Activated naive CD4-positive, alpha-beta T cell treated with anti-CD3 and anti-CD28 coated beads for 36 hours (primary cell): ENCODE results near the gene FLNA. TPM values are rescaled to one million over a fixed set of nuclear protein-coding genes. Genes with fewer than 3 reads are reported as not detected.

Source experiments
- CTCF ChIA-PET: fragments of 350-600 bp; sonication (Branson Sonifier 250); formaldehyde crosslinking; loops from one replicate; lab custom pipeline; 2021; ENCODE audit warnings: antibody characterized with exemption; lab: Charles Lee
- DNase-seq: peaks from one replicate; pipeline ENCODE4 v3.0.0-alpha.2; 2020
- H3K27ac Mint-ChIP-seq: one replicate; pipeline ENCODE4 v1.8.0; 2021; ENCODE audit warnings: mild to moderate bottlenecking, mixed read lengths
- H3K27me3 Mint-ChIP-seq: one replicate; pipeline ENCODE4 v1.8.0; 2021; ENCODE audit warnings: low read depth, mixed read lengths
- H3K36me3 Mint-ChIP-seq: one replicate; pipeline ENCODE4 v1.8.0; 2021; ENCODE audit warnings: low read depth, mixed read lengths
- H3K4me1 Mint-ChIP-seq: one replicate; pipeline ENCODE4 v1.8.0; 2021; ENCODE audit warnings: low read depth, mixed read lengths
- H3K4me3 Mint-ChIP-seq: one replicate; pipeline ENCODE4 v1.8.0; 2021; ENCODE audit warnings: mild to moderate bottlenecking, moderate library complexity, mixed read lengths
- H3K9me3 Mint-ChIP-seq: one replicate; pipeline ENCODE4 v1.8.0; 2021; ENCODE audit warnings: mixed read lengths
- intact Hi-C: fragments of 100-400 bp; cut with micrococcal nuclease; formaldehyde crosslinking; loops from one replicate; pipeline ENCODE4 v1.15.1; 2023
- total RNA-seq, 2 experiments: library from RNA; stranded (reverse); gene quantifications; one replicate each; pipeline ENCODE4 v1.2.3, GENCODE V29; 2021

Gene FLNA
- 100 to 1,000 TPM; 398 to 404 TPM for total RNA-seq

- intact Hi-C loops = loop anchor here (5.0 kb wide), 2 partner anchors 143 to 277 kb away; partner anchors contain the start of genes FAM3A and MECP2
- Mint-ChIP-seq H3K9me3 (no peaks in the 10 kb centered on the region), H3K4me3 (peak within 1 kb of the TSS; percentile 60), H3K36me3 (peaks cover 3% of the 10 kb centered on the region), H3K27ac (no peak within 1 kb of the TSS), H3K4me1 (peaks cover 20% of the 10 kb centered on the region), H3K27me3 (no peaks in the 10 kb centered on the region)
- peak; percentile 23 for DNase-seq
- CTCF ChIA-PET = interaction anchor here (1.1 to 2.2 kb wide), 10 partner anchors 9 to 449 kb away, joined by 3 to 11 read pairs (median 6); partner anchors contain the start of genes ARHGAP4 and SLC10A3
These were observed at the start of gene FLNA for GRCh38 chrX:154374313-154375155. Gene FLNA (minus strand): TSS chrX:154374634. CDS start chrX:154371245, 3,389 bp downstream.

- Mint-ChIP-seq H3K9me3 (no peaks in the 10 kb centered on the region), H3K4me3 (no peak overlapping the region), H3K36me3 (peaks cover 1% of the 10 kb centered on the region), H3K27ac (no peak overlapping the region), H3K27me3 (no peaks in the 10 kb centered on the region), H3K4me1 (peaks cover 4% of the 10 kb centered on the region)
- intact Hi-C loops = no loop called here
- no peak for DNase-seq
- CTCF ChIA-PET = no interaction called here
These were observed 45.9 kb upstream of the FLNA start for GRCh38 chrX:154420402-154420756.

- peaks cover 4% of the 10 kb centered on the region for H3K4me1 Mint-ChIP-seq
- H3K27me3 Mint-ChIP-seq = no peaks in the 10 kb centered on the region
- H3K36me3 Mint-ChIP-seq = peaks cover 4% of the 10 kb centered on the region
- H3K4me3 Mint-ChIP-seq = no peak overlapping the region
- no peak overlapping the region for H3K27ac Mint-ChIP-seq
- no peak for DNase-seq
- no peaks in the 10 kb centered on the region for H3K9me3 Mint-ChIP-seq
- intact Hi-C loops = no loop called here
- CTCF ChIA-PET = no interaction called here
These were observed 45.4 kb upstream of the FLNA start for GRCh38 chrX:154419688-154420401.

GRCh38 chrX:154419189-154419588, 44.8 kb upstream of the FLNA start:
- CTCF ChIA-PET = no interaction called here
- no peak for DNase-seq
- H3K36me3 Mint-ChIP-seq = peaks cover 4% of the 10 kb centered on the region
- no peaks in the 10 kb centered on the region for H3K9me3 Mint-ChIP-seq
- peaks cover 4% of the 10 kb centered on the region for H3K4me1 Mint-ChIP-seq
- intact Hi-C loops = no loop called here
- H3K4me3 Mint-ChIP-seq = no peak overlapping the region
- no peak overlapping the region for H3K27ac Mint-ChIP-seq
- no peaks in the 10 kb centered on the region for H3K27me3 Mint-ChIP-seq

GRCh38 chrX:154417157-154417556, 42.7 kb upstream of the FLNA start:
- H3K9me3 Mint-ChIP-seq = no peaks in the 10 kb centered on the region
- H3K36me3 Mint-ChIP-seq = peaks cover 10% of the 10 kb centered on the region
- H3K4me1 Mint-ChIP-seq = peaks cover 9% of the 10 kb centered on the region
- no peaks in the 10 kb centered on the region for H3K27me3 Mint-ChIP-seq
- no peak overlapping the region for H3K27ac Mint-ChIP-seq
- no peak for DNase-seq
- intact Hi-C loops = no loop called here
- CTCF ChIA-PET = no interaction called here
- H3K4me3 Mint-ChIP-seq = no peak overlapping the region

- intact Hi-C loops = no loop called here
- no peak for DNase-seq
- no peak overlapping the region for H3K4me3 Mint-ChIP-seq
- peaks cover 8% of the 10 kb centered on the region for H3K36me3 Mint-ChIP-seq
- H3K4me1 Mint-ChIP-seq = peaks cover 13% of the 10 kb centered on the region
- no peaks in the 10 kb centered on the region for H3K9me3 Mint-ChIP-seq
- CTCF ChIA-PET = no interaction called here
- H3K27ac Mint-ChIP-seq = no peak overlapping the region
- H3K27me3 Mint-ChIP-seq = no peaks in the 10 kb centered on the region
These were observed 38.7 kb upstream of the FLNA start for GRCh38 chrX:154413142-154413541.

- no peaks in the 10 kb centered on the region for H3K9me3 Mint-ChIP-seq
- peaks cover 8% of the 10 kb centered on the region for H3K36me3 Mint-ChIP-seq
- intact Hi-C loops = loop anchor here (1.0 kb wide), 1 partner anchor 66 kb away; no protein-coding TSS in a partner anchor
- peak overlapping the region; percentile 79 for H3K27ac Mint-ChIP-seq
- H3K4me1 Mint-ChIP-seq = peaks cover 13% of the 10 kb centered on the region
- DNase-seq = peak; percentile 53
- peak overlapping the region; percentile 76 for H3K4me3 Mint-ChIP-seq
- H3K27me3 Mint-ChIP-seq = no peaks in the 10 kb centered on the region
- CTCF ChIA-PET = interaction anchor here (0.7 to 1.0 kb wide), 2 partner anchors 37 to 126 kb away, joined by 3 read pairs; no protein-coding TSS in a partner anchor
These were observed 38.0 kb upstream of the FLNA start for GRCh38 chrX:154412468-154412867.

GRCh38 chrX:154411981-154412340, 37.5 kb upstream of the FLNA start:
- peaks cover 13% of the 10 kb centered on the region for H3K4me1 Mint-ChIP-seq
- peak overlapping the region; percentile 76 for H3K4me3 Mint-ChIP-seq
- H3K27ac Mint-ChIP-seq = peak overlapping the region; percentile 79
- H3K27me3 Mint-ChIP-seq = no peaks in the 10 kb centered on the region
- intact Hi-C loops = loop anchor here (1.0 kb wide), 3 partner anchors 14 to 66 kb away; partner anchors contain the start of genes ATP6AP1 and RPL10
- peak; percentile 64 for DNase-seq
- no peaks in the 10 kb centered on the region for H3K9me3 Mint-ChIP-seq
- CTCF ChIA-PET = interaction anchor here (0.6 to 1.0 kb wide), 3 partner anchors 35 to 127 kb away, joined by 3 to 4 read pairs (median 3); no protein-coding TSS in a partner anchor
- peaks cover 8% of the 10 kb centered on the region for H3K36me3 Mint-ChIP-seq

GRCh38 chrX:154409222-154409871, 34.9 kb upstream of the FLNA start, which contains the start of gene DNASE1L1:
Gene DNASE1L1 (minus strand): TSS chrX:154409254. CDS start chrX:154405568, 3,686 bp downstream.
- H3K27ac Mint-ChIP-seq = peak within 1 kb of the TSS; percentile 50
- DNase-seq = peak; percentile 39
- peaks cover 6% of the 10 kb centered on the region for H3K36me3 Mint-ChIP-seq
- intact Hi-C loops = no loop called here
- H3K4me1 Mint-ChIP-seq = peaks cover 13% of the 10 kb centered on the region
- H3K9me3 Mint-ChIP-seq = no peaks in the 10 kb centered on the region
- H3K27me3 Mint-ChIP-seq = no peaks in the 10 kb centered on the region
- CTCF ChIA-PET = interaction anchor here (0.6 to 2.8 kb wide), 4 partner anchors 11 to 127 kb away, joined by 3 to 17 read pairs (median 4); partner anchors contain the start of gene RPL10
- H3K4me3 Mint-ChIP-seq = peak within 1 kb of the TSS; percentile 67

- Mint-ChIP-seq H3K4me3 (peak overlapping the region; percentile 67), H3K4me1 (peaks cover 13% of the 10 kb centered on the region), H3K27ac (peak overlapping the region; percentile 50), H3K27me3 (no peaks in the 10 kb centered on the region), H3K9me3 (no peaks in the 10 kb centered on the region), H3K36me3 (peaks cover 4% of the 10 kb centered on the region)
- CTCF ChIA-PET = interaction anchor here (2.8 kb wide), 1 partner anchor 10 kb away, joined by 17 read pairs; the partner anchor contains the start of gene RPL10
- intact Hi-C loops = no loop called here
- DNase-seq = no peak
These were observed 34.3 kb upstream of the FLNA start for GRCh38 chrX:154408659-154409221.

GRCh38 chrX:154404625-154405192, 30.3 kb upstream of the FLNA start:
- H3K36me3 Mint-ChIP-seq = peaks cover 9% of the 10 kb centered on the region
- peaks cover 14% of the 10 kb centered on the region for H3K4me1 Mint-ChIP-seq
- H3K4me3 Mint-ChIP-seq = no peak overlapping the region
- H3K27ac Mint-ChIP-seq = no peak overlapping the region
- CTCF ChIA-PET = no interaction called here
- H3K9me3 Mint-ChIP-seq = no peaks in the 10 kb centered on the region
- H3K27me3 Mint-ChIP-seq = no peaks in the 10 kb centered on the region
- no peak for DNase-seq
- intact Hi-C loops = no loop called here
